ENCODE measurements around the gene PDXP.

Gene PDXP

DNA sequence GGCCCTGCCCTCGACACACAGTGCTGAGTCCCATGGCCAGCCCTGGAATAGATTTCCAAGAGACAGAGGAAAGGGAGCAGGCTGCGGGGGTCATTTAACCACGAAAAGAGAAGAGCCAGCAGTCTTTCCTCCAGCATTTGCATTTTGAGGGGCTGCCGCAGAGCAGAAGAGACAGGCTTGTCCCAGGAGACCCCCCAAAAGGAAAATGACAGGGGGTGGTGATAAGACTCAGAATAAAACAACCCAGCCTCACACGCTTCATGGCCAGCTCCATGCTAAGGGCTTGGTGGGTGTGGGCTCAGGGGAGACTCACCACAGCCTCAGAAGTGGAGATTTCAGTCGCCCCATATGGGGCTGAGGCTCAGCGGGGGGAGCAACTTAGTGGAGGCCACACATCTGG, 55.2 kb downstream of the PDXP start:
- H2AFZ ChIP-seq (ENCODE audit: low read length) = no peak overlapping the region
- no peaks in the 10 kb centered on the region for H3K9me2 ChIP-seq (replicated peaks; ENCODE audit: insufficient read depth, low read length)
- H3K9me3 ChIP-seq (replicated peaks; ENCODE audit: insufficient read depth, low read length) = no peaks in the 10 kb centered on the region
- no peak overlapping the region for H3K4me2 ChIP-seq (ENCODE audit: low read depth, low read length)
- H3K9ac ChIP-seq (ENCODE audit: low read length) = no peak overlapping the region
- H3F3A ChIP-seq (ENCODE audit: insufficient read depth, low read length) = no peaks in the 10 kb centered on the region
- DNase-seq = no peak
- H3K79me2 ChIP-seq (ENCODE audit: low read length) = no peaks in the 10 kb centered on the region
- no peaks in the 10 kb centered on the region for H3K36me3 ChIP-seq (replicated peaks; ENCODE audit: insufficient read depth, low read length)
- no peaks in the 10 kb centered on the region for H4K20me1 ChIP-seq (ENCODE audit: insufficient read depth, low read length)
- H3K4me3 ChIP-seq (ENCODE audit: low read length) = no peak overlapping the region
- no peaks in the 10 kb centered on the region; the same call in 1 of the 2 replicates for H3K27me3 ChIP-seq (replicated peaks; ENCODE audit: insufficient read depth, low read length)
- TF ChIP-seq EZH2 (optimal IDR thresholded peaks at IDR 0.05; ENCODE audit: low read depth, low read length) (no peak), EZH2phosphoT487 (IDR thresholded peaks at IDR 0.05; ENCODE audit: low read length) (no peak)
- TF ChIP-seq, protein P1, sequence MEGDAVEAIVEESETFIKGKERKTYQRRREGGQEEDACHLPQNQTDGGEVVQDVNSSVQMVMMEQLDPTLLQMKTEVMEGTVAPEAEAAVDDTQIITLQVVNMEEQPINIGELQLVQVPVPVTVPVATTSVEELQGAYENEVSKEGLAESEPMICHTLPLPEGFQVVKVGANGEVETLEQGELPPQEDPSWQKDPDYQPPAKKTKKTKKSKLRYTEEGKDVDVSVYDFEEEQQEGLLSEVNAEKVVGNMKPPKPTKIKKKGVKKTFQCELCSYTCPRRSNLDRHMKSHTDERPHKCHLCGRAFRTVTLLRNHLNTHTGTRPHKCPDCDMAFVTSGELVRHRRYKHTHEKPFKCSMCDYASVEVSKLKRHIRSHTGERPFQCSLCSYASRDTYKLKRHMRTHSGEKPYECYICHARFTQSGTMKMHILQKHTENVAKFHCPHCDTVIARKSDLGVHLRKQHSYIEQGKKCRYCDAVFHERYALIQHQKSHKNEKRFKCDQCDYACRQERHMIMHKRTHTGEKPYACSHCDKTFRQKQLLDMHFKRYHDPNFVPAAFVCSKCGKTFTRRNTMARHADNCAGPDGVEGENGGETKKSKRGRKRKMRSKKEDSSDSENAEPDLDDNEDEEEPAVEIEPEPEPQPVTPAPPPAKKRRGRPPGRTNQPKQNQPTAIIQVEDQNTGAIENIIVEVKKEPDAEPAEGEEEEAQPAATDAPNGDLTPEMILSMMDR (IDR thresholded peaks at IDR 0.05; ENCODE audit: low read length) = no peak
- H3K4me1 ChIP-seq (ENCODE audit: low read length) = no peaks in the 10 kb centered on the region
- no peak overlapping the region for H3K27ac ChIP-seq (ENCODE audit: low read length)

DNA sequence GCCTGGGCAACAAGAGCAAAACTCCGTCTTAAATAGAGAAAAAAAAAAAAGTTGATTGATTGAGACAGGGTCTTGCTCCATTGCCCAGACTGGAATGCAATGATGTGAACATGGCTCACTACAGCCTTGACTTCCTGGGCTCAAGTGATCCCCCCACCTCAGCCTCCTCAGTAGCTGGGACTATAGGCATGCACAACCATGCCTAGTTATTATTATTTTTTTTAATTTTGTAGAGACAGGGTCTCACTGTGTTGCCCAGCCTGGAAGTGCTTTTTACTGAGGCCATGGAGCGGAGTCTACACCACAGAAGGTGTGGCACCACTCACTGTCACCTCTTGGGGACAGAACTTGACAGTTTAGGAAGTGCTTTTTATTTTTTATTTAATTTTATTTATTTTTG, 56.1 kb downstream of the PDXP start:
- TF ChIP-seq, protein P1 (IDR thresholded peaks at IDR 0.05; ENCODE audit: low read length) = no peak
- TF ChIP-seq EZH2phosphoT487 (IDR thresholded peaks at IDR 0.05; ENCODE audit: low read length) (no peak), EZH2 (optimal IDR thresholded peaks at IDR 0.05; ENCODE audit: low read depth, low read length) (no peak)
- no peaks in the 10 kb centered on the region for H3K9me3 ChIP-seq (replicated peaks; ENCODE audit: insufficient read depth, low read length)
- H4K20me1 ChIP-seq (ENCODE audit: insufficient read depth, low read length) = no peaks in the 10 kb centered on the region
- H3K27me3 ChIP-seq (replicated peaks; ENCODE audit: insufficient read depth, low read length) = no peaks in the 10 kb centered on the region; the same call in 1 of the 2 replicates
- H3K4me3 ChIP-seq (ENCODE audit: low read length) = no peak overlapping the region
- H3K36me3 ChIP-seq (replicated peaks; ENCODE audit: insufficient read depth, low read length) = no peaks in the 10 kb centered on the region
- no peak overlapping the region for H2AFZ ChIP-seq (ENCODE audit: low read length)
- DNase-seq = no peak
- no peaks in the 10 kb centered on the region for H3K9me2 ChIP-seq (replicated peaks; ENCODE audit: insufficient read depth, low read length)
- H3K9ac ChIP-seq (ENCODE audit: low read length) = no peak overlapping the region
- H3K4me1 ChIP-seq (ENCODE audit: low read length) = no peaks in the 10 kb centered on the region
- no peaks in the 10 kb centered on the region for H3F3A ChIP-seq (ENCODE audit: insufficient read depth, low read length)
- H3K4me2 ChIP-seq (ENCODE audit: low read depth, low read length) = no peak overlapping the region
- H3K27ac ChIP-seq (ENCODE audit: low read length) = no peak overlapping the region
- H3K79me2 ChIP-seq (ENCODE audit: low read length) = no peaks in the 10 kb centered on the region

DNA sequence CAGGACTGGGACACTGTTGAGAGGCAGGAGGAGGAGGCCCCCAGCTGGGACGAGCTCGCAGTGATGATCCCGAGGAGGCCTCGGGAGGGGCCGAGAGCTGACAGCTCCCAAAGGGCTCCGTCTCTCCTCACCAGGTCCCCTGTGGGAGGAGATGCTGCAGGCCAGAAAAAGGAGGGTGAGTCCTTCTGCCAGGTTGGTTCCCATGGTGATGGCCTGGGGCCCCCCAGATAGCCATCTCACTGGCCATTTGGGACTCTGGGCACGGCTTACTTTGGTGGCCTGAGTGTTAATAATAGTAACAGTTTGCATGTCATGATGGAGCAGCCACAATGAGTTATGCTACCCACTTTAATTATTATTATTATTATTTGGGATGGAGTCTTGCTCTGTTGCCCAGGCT, 57.2 kb downstream of the PDXP start:
- TF ChIP-seq, protein P1 (IDR thresholded peaks at IDR 0.05; ENCODE audit: low read length) = no peak
- TF ChIP-seq EZH2phosphoT487 (IDR thresholded peaks at IDR 0.05; ENCODE audit: low read length) = no peak
- no peak for TF ChIP-seq EZH2 (optimal IDR thresholded peaks at IDR 0.05; ENCODE audit: low read depth, low read length)

More for the DNA sequence above, 57.2 kb downstream of the PDXP start:
- Histone ChIP-seq H3K4me2 (ENCODE audit: low read depth, low read length) (no peak overlapping the region), H3K79me2 (ENCODE audit: low read length) (no peaks in the 10 kb centered on the region), H4K20me1 (ENCODE audit: insufficient read depth, low read length) (no peaks in the 10 kb centered on the region), H2AFZ (ENCODE audit: low read length) (no peak overlapping the region), H3K27me3 (replicated peaks; ENCODE audit: insufficient read depth, low read length) (no peaks in the 10 kb centered on the region; the same call in 1 of the 2 replicates), H3K9me3 (replicated peaks; ENCODE audit: insufficient read depth, low read length) (no peaks in the 10 kb centered on the region), H3K4me1 (ENCODE audit: low read length) (no peaks in the 10 kb centered on the region), H3K9me2 (replicated peaks; ENCODE audit: insufficient read depth, low read length) (no peaks in the 10 kb centered on the region), H3K9ac (ENCODE audit: low read length) (no peak overlapping the region), H3K4me3 (ENCODE audit: low read length) (no peak overlapping the region), H3K36me3 (replicated peaks; ENCODE audit: insufficient read depth, low read length) (no peaks in the 10 kb centered on the region), H3K27ac (ENCODE audit: low read length) (no peak overlapping the region), H3F3A (ENCODE audit: insufficient read depth, low read length) (no peaks in the 10 kb centered on the region)
- DNase-seq = no peak
